ENCODE measurements around the gene KDM6A. TPM values are rescaled to one million over a fixed set of nuclear protein-coding genes. Genes with fewer than 3 reads are reported as not detected.
"Not testable (repeated sequence)": the region's sequence is repeated elsewhere in the genome, so short reads cannot be mapped to it uniquely, and the experiment has no call there.

Gene KDM6A
- total RNA-seq, 1 experiment from 2014 or later: 21.0 TPM

GRCh38 chrX:44938111-44938510 lies 65.1 kb downstream of the KDM6A start:
- Histone ChIP-seq H3K27ac (ENCODE audit: low read depth, low read length) (no peak overlapping the region), H3K9me3 (ENCODE audit: control insufficient read depth in 1 of 2, insufficient read depth in 1 of 2, low read depth in 1 of 2, low read length in 2 of 2) (no peaks in the 10 kb centered on the region), H2AFZ (ENCODE audit: low read depth, low read length, poor library complexity, severe bottlenecking) (no peak overlapping the region), H3K4me2 (ENCODE audit: low read length) (no peak overlapping the region), H3K27me3 (ENCODE audit: insufficient read depth, low read length) (no peaks in the 10 kb centered on the region), H3K9ac (ENCODE audit: low read length) (no peak overlapping the region), H3K36me3 (ENCODE audit: control insufficient read depth in 1 of 2, insufficient read depth in 2 of 2, low read length in 2 of 2) (no peaks in the 10 kb centered on the region), H3K9me2 (ENCODE audit: insufficient read depth) (no peaks in the 10 kb centered on the region), H3K79me2 (ENCODE audit: insufficient read depth, low read length) (peaks cover 93% of the 10 kb centered on the region), H3K4me3 (replicated peaks in 1 of 2; ENCODE audit: low read depth in 1 of 2, low read length in 2 of 2) (no peak overlapping the region), H4K20me1 (ENCODE audit: insufficient read depth) (no peaks in the 10 kb centered on the region), H3K4me1 (ENCODE audit: control insufficient read depth in 1 of 2, insufficient read depth in 2 of 2, low read length in 2 of 2) (peaks cover 0 to 10% of the 10 kb centered on the region in 2 experiments; a peak in 2 of 4 replicates)
- no peak for ATAC-seq
- ChIA-PET RAD21 (ENCODE audit: low non-redundant PET in 1 of 2, low total read pairs in 2 of 2, uncharacterized antibody in 2 of 2, unreplicated experiment in 2 of 2) (no interaction called here), CTCF (no interaction called here), POLR2A (no interaction called here)
- intact Hi-C loops (cut with micrococcal nuclease): no loop called here
- no TSS peak for BruUV-seq (replicated peaks)
- no peak for DNase-seq (ENCODE audit: low read depth, low spot score)
- no peak for TF ChIP-seq JUND (IDR thresholded peaks at IDR 0.05)
- TF ChIP-seq EZH2 (IDR thresholded peaks at IDR 0.05): no peak
- no peak for TF ChIP-seq SIN3A (IDR thresholded peaks at IDR 0.05; ENCODE audit: low read depth)

- peak overlapping the region; percentile 19; the same call in 1 of the 2 replicates for H3K4me2 ChIP-seq (ENCODE audit: low read length)
- CTCF ChIA-PET; H3K4me3 ChIP-seq (replicated peaks in 1 of 2; ENCODE audit: low read depth in 1 of 2, low read length in 2 of 2); H3K9me2 ChIP-seq (ENCODE audit: insufficient read depth); DNase-seq (ENCODE audit: low read depth, low spot score); H4K20me1 ChIP-seq (ENCODE audit: insufficient read depth); H3K9ac ChIP-seq (ENCODE audit: low read length); POLR2A ChIA-PET; H3K9me3 ChIP-seq (ENCODE audit: control insufficient read depth in 1 of 2, insufficient read depth in 1 of 2, low read depth in 1 of 2, low read length in 2 of 2); intact Hi-C loops (cut with micrococcal nuclease); H2AFZ ChIP-seq (ENCODE audit: low read depth, low read length, poor library complexity, severe bottlenecking); H3K27ac ChIP-seq (ENCODE audit: low read depth, low read length); H3K36me3 ChIP-seq (ENCODE audit: control insufficient read depth in 1 of 2, insufficient read depth in 2 of 2, low read length in 2 of 2); RAD21 ChIA-PET (ENCODE audit: low non-redundant PET in 1 of 2, low total read pairs in 2 of 2, uncharacterized antibody in 2 of 2, unreplicated experiment in 2 of 2); BruUV-seq (replicated peaks); H3K27me3 ChIP-seq (ENCODE audit: insufficient read depth, low read length); H3K4me1 ChIP-seq (ENCODE audit: control insufficient read depth in 1 of 2, insufficient read depth in 2 of 2, low read length in 2 of 2); ATAC-seq: not testable (repeated sequence)
- peaks cover 94% of the 10 kb centered on the region for H3K79me2 ChIP-seq (ENCODE audit: insufficient read depth, low read length)
These were observed 67.6 kb downstream of the KDM6A start for GRCh38 chrX:44940541-44940940.

- POLR2A ChIA-PET: no interaction called here
These were observed 70.0 kb downstream of the KDM6A start for GRCh38 chrX:44943007-44943406.

More at GRCh38 chrX:44943007-44943406, 70.0 kb downstream of the KDM6A start:
- peaks cover 0 to 5% of the 10 kb centered on the region in 2 experiments; a peak in 2 of 4 replicates for H3K4me1 ChIP-seq (ENCODE audit: control insufficient read depth in 1 of 2, insufficient read depth in 2 of 2, low read length in 2 of 2)
- intact Hi-C loops (cut with micrococcal nuclease): no loop called here
- no TSS peak for BruUV-seq (replicated peaks)
- no peaks in the 10 kb centered on the region; the same call in 1 of the 2 replicates for H4K20me1 ChIP-seq (ENCODE audit: insufficient read depth)
- no peak overlapping the region for H3K4me3 ChIP-seq (replicated peaks in 1 of 2; ENCODE audit: low read depth in 1 of 2, low read length in 2 of 2)
- no peak overlapping the region for H3K9ac ChIP-seq (ENCODE audit: low read length)
- peaks cover 92% of the 10 kb centered on the region for H3K79me2 ChIP-seq (ENCODE audit: insufficient read depth, low read length)
- no peak overlapping the region for H2AFZ ChIP-seq (ENCODE audit: low read depth, low read length, poor library complexity, severe bottlenecking)
- ATAC-seq (no peak), DNase-seq (ENCODE audit: low read depth, low spot score) (no peak)
- ChIA-PET RAD21 (ENCODE audit: low non-redundant PET in 1 of 2, low total read pairs in 2 of 2, uncharacterized antibody in 2 of 2, unreplicated experiment in 2 of 2) (no interaction called here), CTCF (no interaction called here)
- no peak overlapping the region for H3K27ac ChIP-seq (ENCODE audit: low read depth, low read length)
- no peaks in the 10 kb centered on the region for H3K9me2 ChIP-seq (ENCODE audit: insufficient read depth)
- TF ChIP-seq ZBTB33 (IDR thresholded peaks at IDR 0.05; ENCODE audit: extremely low read depth, insufficient replicate concordance, low read length): no peak
- TF ChIP-seq MAX (IDR thresholded peaks at IDR 0.05): no peak
- no peak for TF ChIP-seq ZFX (IDR thresholded peaks at IDR 0.05)
- TF ChIP-seq EZH2 (IDR thresholded peaks at IDR 0.05): no peak
- no peak for TF ChIP-seq TCF7L2 (IDR thresholded peaks at IDR 0.05; ENCODE audit: borderline replicate concordance, extremely low read depth, insufficient read depth, insufficient read length)
- TF ChIP-seq FOSL1 (IDR thresholded peaks at IDR 0.05; ENCODE audit: low read depth): no peak
- TF ChIP-seq ZNF274 (IDR thresholded peaks at IDR 0.05; ENCODE audit: low read depth, low read length): no peak
- TF ChIP-seq RAD21 (IDR thresholded peaks at IDR 0.05; ENCODE audit: low read depth): no peak
- TF ChIP-seq POLR2A (IDR thresholded peaks at IDR 0.05; ENCODE audit: borderline replicate concordance, extremely low read depth, insufficient read depth, insufficient read length): no peak
- TF ChIP-seq SP1 (IDR thresholded peaks at IDR 0.05; ENCODE audit: low read depth): no peak
- no peak for TF ChIP-seq POLR2AphosphoS5 (IDR thresholded peaks at IDR 0.05; ENCODE audit: low read depth, low read length)
- H3K9me3 ChIP-seq (ENCODE audit: control insufficient read depth in 1 of 2, insufficient read depth in 1 of 2, low read depth in 1 of 2, low read length in 2 of 2): peaks cover 0 to 4% of the 10 kb centered on the region in 2 experiments; a peak in 1 of 4 replicates
- no peaks in the 10 kb centered on the region for H3K27me3 ChIP-seq (ENCODE audit: insufficient read depth, low read length)
- no peaks in the 10 kb centered on the region for H3K36me3 ChIP-seq (ENCODE audit: control insufficient read depth in 1 of 2, insufficient read depth in 2 of 2, low read length in 2 of 2)
- H3K4me2 ChIP-seq (ENCODE audit: low read length): no peak overlapping the region

Measured in HCT116 (cell line).